ENCODE measurements around the gene GPBAR1.
A peak's percentile ranks its signal among the peaks of the same experiment; 100 is the strongest.

GPBAR1 gene

DNA sequence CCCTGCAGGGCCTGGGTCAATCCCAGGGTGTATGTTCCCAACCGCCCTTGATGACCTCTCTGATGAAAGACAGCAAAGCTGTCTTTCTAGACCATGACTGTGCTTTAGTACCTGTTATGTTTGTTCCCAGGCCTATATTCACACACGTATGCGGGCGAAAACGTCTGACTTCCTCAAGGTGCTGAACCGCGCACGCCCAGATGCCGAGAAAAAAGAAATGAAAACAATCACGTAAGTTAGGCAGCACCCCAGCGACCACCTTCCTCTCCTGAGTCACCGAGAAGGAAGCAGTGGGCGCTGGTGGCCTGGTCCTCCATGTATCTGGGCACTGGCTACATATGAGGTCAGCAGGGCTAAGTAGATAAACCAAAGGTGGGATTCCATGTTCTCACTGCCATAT, 11.1 kb upstream of the GPBAR1 start:
- no peaks in the 10 kb centered on the region for H3K27me3 ChIP-seq (ENCODE audit: insufficient read depth, poor library complexity, severe bottlenecking)
- no peak for DNase-seq (ENCODE audit: low read depth in 1 of 2, low spot score in 1 of 2)
- H3K27ac ChIP-seq (replicated peaks): no peak overlapping the region
- TF ChIP-seq SPI1 (IDR thresholded peaks at IDR 0.05; ENCODE audit: borderline replicate concordance, low read depth) (no peak), POLR2AphosphoS5 (IDR thresholded peaks at IDR 0.05; ENCODE audit: low read depth) (no peak; the same call in 1 of the 2 replicates), GABPA (IDR thresholded peaks at IDR 0.05; ENCODE audit: low read depth) (no peak)
- TF ChIP-seq, protein P1, sequence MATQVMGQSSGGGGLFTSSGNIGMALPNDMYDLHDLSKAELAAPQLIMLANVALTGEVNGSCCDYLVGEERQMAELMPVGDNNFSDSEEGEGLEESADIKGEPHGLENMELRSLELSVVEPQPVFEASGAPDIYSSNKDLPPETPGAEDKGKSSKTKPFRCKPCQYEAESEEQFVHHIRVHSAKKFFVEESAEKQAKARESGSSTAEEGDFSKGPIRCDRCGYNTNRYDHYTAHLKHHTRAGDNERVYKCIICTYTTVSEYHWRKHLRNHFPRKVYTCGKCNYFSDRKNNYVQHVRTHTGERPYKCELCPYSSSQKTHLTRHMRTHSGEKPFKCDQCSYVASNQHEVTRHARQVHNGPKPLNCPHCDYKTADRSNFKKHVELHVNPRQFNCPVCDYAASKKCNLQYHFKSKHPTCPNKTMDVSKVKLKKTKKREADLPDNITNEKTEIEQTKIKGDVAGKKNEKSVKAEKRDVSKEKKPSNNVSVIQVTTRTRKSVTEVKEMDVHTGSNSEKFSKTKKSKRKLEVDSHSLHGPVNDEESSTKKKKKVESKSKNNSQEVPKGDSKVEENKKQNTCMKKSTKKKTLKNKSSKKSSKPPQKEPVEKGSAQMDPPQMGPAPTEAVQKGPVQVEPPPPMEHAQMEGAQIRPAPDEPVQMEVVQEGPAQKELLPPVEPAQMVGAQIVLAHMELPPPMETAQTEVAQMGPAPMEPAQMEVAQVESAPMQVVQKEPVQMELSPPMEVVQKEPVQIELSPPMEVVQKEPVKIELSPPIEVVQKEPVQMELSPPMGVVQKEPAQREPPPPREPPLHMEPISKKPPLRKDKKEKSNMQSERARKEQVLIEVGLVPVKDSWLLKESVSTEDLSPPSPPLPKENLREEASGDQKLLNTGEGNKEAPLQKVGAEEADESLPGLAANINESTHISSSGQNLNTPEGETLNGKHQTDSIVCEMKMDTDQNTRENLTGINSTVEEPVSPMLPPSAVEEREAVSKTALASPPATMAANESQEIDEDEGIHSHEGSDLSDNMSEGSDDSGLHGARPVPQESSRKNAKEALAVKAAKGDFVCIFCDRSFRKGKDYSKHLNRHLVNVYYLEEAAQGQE (IDR thresholded peaks at IDR 0.05; ENCODE audit: insufficient replicate concordance, low read depth): no peak
- no peak overlapping the region for H3K4me3 ChIP-seq (replicated peaks; ENCODE audit: insufficient read depth, low read length)

DNA sequence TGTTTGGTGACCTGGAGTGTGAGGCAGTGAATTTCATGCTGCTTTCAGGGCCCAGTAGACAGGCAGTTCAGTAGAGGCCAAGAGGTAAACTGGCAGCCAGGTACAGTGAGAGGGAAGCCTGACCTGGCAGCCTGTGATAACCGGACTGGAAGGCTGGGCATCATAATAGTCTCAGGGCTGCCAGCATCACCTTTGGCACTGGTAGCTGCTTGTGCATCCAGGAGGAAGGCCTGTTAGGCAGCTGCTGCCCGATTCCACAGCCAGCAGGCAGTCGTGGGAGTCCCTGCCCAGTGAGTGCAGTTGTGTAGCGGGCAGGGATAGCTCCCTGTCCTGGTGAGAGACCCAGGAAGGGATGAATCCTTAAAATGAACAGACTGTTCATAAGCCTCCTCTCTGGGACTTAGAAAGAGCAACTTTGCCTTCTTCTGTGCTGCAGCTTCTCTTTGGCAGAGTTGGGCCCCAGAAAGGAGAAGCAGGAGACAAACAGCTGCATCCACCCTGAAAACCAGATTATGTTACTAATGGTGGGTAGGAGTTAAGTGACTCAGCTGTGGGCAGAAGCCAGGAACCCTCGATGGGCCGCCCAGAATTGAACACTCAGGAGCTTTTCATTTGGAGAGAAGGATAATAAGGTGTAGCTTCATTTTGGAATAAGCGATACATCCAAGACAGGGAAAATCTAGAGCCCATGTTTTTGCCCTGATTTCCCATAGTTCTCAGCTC, 8.1 kb upstream of the GPBAR1 start:
- DNase-seq (ENCODE audit: low read depth in 1 of 2, low spot score in 1 of 2): peak in 1 of 2 experiments; percentile 53
- TF ChIP-seq GABPA (IDR thresholded peaks at IDR 0.05; ENCODE audit: low read depth): no peak
- TF ChIP-seq SPI1 (IDR thresholded peaks at IDR 0.05; ENCODE audit: borderline replicate concordance, low read depth): peak; percentile 34; the same call in 1 of the 2 replicates
- TF ChIP-seq, protein P1 (IDR thresholded peaks at IDR 0.05; ENCODE audit: insufficient replicate concordance, low read depth): no peak
- TF ChIP-seq, protein P2, sequence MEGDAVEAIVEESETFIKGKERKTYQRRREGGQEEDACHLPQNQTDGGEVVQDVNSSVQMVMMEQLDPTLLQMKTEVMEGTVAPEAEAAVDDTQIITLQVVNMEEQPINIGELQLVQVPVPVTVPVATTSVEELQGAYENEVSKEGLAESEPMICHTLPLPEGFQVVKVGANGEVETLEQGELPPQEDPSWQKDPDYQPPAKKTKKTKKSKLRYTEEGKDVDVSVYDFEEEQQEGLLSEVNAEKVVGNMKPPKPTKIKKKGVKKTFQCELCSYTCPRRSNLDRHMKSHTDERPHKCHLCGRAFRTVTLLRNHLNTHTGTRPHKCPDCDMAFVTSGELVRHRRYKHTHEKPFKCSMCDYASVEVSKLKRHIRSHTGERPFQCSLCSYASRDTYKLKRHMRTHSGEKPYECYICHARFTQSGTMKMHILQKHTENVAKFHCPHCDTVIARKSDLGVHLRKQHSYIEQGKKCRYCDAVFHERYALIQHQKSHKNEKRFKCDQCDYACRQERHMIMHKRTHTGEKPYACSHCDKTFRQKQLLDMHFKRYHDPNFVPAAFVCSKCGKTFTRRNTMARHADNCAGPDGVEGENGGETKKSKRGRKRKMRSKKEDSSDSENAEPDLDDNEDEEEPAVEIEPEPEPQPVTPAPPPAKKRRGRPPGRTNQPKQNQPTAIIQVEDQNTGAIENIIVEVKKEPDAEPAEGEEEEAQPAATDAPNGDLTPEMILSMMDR (IDR thresholded peaks at IDR 0.05; ENCODE audit: insufficient read depth, low read length): no peak
- TF ChIP-seq POLR2AphosphoS5 (IDR thresholded peaks at IDR 0.05; ENCODE audit: low read depth): peak; percentile 20; the same call in 1 of the 2 replicates
- Histone ChIP-seq H3K27ac (replicated peaks) (peak overlapping the region; percentile 2; the same call in 1 of the 2 replicates), H3K4me3 (replicated peaks; ENCODE audit: insufficient read depth, low read length) (no peak overlapping the region), H3K27me3 (ENCODE audit: insufficient read depth, poor library complexity, severe bottlenecking) (no peaks in the 10 kb centered on the region)

DNA sequence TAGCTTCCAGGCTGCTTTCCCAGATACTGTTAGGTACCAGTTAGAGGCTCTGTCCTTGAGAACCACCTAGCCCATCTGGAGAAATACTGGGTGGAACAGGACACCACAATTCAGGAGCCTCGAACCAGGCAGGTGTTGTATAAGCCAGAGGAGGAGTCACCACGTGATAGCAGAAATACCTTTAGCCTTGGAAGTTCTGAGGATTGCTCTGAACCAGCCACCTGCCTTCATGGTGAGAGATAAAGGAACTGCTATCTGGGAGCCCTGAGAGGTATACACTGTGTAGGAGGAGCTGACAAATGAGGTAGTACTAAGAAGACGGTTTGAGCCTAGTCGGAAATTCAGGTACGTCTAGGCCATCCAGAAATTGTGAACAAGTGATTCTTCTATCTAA, 7.6 kb upstream of the GPBAR1 start:
- TF ChIP-seq GABPA (IDR thresholded peaks at IDR 0.05; ENCODE audit: low read depth) (no peak), SPI1 (IDR thresholded peaks at IDR 0.05; ENCODE audit: borderline replicate concordance, low read depth) (no peak), POLR2AphosphoS5 (IDR thresholded peaks at IDR 0.05; ENCODE audit: low read depth) (no peak)
- TF ChIP-seq, protein P2 (IDR thresholded peaks at IDR 0.05; ENCODE audit: insufficient read depth, low read length): no peak
- TF ChIP-seq, protein P1 (IDR thresholded peaks at IDR 0.05; ENCODE audit: insufficient replicate concordance, low read depth): no peak
- peak overlapping the region; percentile 2; the same call in 1 of the 2 replicates for H3K27ac ChIP-seq (replicated peaks)
- H3K27me3 ChIP-seq (ENCODE audit: insufficient read depth, poor library complexity, severe bottlenecking): no peaks in the 10 kb centered on the region
- H3K4me3 ChIP-seq (replicated peaks; ENCODE audit: insufficient read depth, low read length): no peak overlapping the region
- no peak for DNase-seq (ENCODE audit: low read depth in 1 of 2, low spot score in 1 of 2)

Data from HL-60 (cell line).